Fibroblast of skin of left quadriceps (primary cell): Measurements from ENCODE around the gene GSTA4.
"Not testable (repeated sequence)": the region's sequence is repeated elsewhere in the genome, so short reads cannot be mapped to it uniquely, and the experiment has no call there.

ENCODE experiments used
- DNase-seq, 2 experiments: peaks; one replicate each; pipeline ENCODE4 v3.0.0-alpha.2; 2013; ENCODE audit warnings: low read depth in 2 of 2

Gene GSTA4

DNA sequence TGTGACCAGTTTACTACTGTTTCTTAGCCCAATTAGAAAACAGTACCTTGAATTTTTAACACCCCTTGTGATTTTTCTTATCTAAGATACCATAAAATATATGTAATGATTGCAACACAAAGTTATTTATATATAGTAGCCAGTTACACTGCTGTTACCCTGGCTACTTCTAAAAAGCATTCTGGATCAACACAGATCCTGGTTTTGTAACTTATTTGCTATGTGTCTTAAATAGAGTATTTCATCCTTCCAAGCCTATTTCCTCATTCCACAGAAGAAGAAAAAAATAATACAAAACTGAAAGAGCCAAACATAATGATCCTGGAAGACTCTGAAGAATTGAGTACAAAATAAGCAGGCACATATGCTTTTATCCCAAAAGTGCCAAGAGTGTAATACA, 19.0 kb upstream of the GSTA4 start:
- peak in 1 of 2 experiments; percentile 5 for DNase-seq

DNA sequence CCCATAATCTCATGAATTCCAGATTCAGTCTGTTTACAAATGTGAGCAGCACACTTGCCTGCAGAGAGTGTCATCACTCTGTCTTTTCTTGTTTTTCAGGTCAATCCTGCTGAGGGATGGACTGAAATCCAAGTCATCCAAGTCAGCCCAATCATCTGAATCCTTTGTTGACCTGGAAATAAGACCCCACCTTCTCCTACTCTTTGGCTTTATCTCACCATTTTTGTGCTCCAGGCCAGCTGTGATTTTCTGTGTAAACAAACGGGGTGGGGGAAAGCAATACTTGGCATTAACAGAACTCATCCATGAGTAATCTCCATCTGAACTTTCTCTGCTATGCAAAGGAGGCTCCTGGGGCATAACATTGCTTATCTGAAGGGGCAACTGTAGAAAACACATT, 16.9 kb upstream of the GSTA4 start:
- no peak for DNase-seq

DNA sequence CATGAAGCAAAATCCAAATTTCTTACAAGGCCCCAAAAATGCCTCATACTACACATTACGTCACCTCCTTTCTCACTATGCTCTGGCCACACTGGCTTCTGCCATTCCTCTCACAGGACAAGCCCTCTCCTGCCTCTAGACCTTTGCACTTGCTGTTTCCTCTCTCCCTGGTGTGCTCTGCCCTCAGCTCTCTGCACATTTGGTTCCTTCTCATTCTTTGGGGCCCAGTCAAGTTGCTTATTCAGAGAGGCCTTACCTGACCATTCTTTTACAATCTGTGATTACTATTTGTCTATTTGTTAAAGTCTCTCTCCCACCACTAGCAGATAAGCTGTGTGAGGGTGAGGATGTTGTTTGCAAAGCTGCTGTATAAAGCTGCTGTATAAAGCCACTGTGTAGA, 15.4 kb upstream of the GSTA4 start:
- no peak for DNase-seq

DNA sequence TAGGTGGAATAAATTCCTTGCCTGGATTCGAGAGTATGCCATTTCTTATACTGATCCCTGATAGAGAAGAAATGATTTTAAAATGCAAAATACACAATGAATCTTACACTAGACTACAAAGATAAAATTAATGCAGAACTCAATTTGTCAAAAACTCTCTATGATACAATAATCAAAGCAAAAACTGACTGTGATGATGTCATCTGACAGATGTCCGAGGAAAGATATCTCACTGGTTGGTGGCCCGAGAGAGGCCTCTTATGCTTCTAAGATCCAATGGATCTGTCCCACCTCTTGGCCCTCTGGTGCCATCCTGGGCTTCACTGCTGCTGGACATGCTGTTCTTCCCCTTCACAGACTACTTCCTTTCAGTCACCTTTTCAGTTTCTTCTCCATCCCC, 14.4 kb upstream of the GSTA4 start:
- DNase-seq = no peak

DNA sequence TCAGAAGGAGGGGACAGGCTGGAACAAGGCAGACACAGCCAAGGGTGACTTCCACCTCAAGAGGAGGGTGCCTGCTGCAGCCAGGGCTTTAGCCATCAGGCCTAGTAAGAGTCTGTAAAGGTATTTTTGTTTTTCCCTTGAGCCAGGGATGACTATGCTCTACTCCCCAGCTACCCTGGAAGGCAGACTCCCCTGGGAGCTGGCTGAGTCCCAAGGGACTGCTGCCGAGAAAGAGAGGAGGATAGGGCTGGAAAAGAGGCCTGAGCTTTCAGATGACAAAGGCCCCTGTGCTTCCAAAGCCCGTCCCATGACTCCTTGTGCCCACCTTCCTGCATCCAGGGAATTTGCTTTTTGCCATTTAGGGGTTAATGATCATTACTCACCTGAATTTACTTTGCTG, 14.0 kb upstream of the GSTA4 start:
- no peak for DNase-seq

DNA sequence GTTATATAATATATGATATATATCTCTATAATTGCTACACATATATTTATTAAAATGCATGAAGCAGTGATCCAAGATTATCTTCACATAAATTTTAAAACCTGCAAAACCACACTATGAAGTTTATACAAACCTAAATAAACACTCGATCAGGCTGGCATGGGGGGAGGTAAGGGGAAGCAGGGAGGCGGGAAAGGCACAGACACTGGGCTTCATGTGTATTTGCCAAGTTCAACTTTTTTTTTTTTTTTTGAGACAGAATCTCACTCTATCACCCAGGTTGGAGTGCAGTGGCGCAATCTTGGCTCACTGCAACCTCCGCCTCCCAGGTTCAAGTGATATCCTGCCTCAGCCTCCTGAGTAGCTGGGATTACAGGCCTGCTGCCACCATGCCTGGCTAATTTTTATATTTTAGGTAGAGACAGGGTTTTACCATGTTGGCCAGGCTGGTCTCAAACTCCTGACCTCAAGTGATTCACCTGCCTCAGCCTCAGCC, 13.2 kb upstream of the GSTA4 start:
- not testable (repeated sequence) for DNase-seq

DNA sequence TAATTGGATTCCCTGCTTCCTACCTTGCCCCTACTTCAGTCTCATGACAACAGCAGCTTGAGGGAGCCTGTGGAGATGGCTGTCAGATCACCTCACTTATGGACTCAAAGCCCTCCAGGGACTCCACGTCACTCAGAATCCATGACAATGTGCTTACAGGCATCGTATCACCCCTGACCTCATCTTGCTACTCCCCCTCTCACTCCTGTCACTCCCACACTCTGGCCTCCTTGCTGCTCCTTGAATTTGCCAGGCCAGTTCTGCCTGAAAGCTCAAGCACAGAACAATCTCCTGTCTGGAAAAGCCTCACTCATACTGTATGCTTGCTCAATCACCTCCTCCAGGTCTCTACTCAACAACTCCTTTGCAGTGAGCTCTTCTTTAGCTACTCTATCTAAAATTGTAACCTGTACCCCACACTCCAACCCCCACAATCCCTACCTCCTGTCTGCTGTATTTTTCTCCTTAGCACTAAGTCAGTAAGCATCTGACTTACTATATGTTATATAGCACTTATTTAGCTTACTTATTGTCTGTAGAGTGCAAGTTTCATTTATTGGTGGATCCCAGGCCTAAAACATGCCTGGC, 10.7 kb upstream of the GSTA4 start:
- no peak for DNase-seq

DNA sequence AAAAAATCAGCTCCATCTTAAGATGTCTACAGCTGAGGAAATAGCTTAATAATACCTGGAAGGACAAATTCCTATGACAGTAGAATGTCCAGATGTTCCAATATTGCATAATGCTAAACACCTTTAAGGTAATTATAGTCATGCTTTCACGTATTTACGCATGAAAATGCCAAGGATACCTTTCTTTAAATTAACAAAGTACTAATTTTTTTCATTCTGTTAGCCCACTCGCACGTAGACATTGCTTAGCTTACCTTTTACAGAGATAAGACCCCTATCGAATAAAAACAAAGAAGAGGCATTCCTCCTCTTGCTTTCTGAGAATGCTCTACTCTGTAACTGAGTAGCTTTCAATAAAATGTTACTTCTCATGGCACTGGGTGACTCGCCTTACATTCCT, 4.4 kb upstream of the GSTA4 start:
- DNase-seq = no peak

DNA sequence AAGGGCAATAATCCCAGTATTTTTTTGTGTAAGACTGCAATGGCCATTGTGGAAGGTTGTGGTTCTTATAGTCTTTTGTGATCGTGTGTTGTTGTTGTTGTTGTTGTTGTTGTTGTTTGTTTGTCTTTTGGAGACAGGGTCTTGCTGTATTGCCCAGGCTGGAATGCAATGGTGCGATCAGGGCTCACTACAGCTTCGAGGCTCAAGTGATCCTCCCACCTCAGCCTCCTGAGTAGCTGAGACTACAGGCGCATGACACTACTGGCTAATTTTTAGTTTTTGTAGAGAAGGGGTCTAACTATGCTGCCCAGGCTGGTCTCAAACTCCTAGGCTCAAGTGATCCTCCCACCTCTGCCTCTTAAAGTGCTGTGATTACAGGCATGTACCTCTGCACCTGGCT, 3.5 kb upstream of the GSTA4 start:
- no peak for DNase-seq

DNA sequence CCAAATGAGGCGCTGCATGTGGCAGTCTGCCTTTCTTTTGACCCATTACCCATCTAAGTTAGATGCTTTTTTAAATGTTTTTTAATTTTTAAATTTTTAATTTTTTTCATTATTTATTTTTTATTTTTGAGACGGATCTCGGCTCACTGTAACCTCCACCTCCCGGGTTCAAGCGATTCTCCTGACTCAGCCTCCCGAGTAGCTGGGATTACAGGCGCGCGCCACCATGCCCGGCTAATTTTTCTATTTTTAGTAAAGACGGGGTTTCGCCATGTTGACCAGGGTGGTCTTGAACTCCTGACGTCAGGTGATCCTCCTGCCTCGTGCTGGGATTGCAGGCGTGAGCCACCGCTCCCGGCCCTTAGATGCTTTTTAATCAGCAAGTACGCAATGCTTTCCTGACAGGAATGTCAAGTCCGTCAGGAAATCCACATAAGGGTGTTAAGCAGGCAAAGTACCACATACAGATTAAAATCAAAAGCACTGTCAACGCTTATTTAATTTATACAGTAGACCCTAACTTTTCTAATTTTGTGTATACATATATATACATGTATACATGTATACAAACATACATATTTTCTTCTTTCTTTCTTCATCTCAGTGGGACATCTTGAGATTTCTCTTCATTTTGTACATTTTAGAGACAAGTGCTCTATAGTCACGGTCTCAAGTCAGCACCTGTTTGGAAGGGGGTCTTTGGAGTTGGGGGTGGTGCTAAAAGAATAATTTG, 995 bp upstream of the GSTA4 start:
- peak; percentile 68 to 72 for DNase-seq

DNA sequence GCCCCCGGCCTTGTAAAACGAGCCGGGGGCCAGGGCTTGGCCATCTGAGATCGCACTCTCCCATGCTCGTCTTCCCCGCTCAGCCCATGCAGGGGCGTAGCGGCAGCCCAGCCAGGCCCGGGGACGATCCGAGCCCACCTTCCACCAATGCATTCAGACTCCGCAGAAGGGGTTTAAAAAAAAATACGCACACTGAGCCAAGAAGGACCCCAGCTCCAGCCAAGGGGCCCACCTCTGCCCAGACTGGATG, 320 bp downstream of the GSTA4 start:
- DNase-seq = no peak

DNA sequence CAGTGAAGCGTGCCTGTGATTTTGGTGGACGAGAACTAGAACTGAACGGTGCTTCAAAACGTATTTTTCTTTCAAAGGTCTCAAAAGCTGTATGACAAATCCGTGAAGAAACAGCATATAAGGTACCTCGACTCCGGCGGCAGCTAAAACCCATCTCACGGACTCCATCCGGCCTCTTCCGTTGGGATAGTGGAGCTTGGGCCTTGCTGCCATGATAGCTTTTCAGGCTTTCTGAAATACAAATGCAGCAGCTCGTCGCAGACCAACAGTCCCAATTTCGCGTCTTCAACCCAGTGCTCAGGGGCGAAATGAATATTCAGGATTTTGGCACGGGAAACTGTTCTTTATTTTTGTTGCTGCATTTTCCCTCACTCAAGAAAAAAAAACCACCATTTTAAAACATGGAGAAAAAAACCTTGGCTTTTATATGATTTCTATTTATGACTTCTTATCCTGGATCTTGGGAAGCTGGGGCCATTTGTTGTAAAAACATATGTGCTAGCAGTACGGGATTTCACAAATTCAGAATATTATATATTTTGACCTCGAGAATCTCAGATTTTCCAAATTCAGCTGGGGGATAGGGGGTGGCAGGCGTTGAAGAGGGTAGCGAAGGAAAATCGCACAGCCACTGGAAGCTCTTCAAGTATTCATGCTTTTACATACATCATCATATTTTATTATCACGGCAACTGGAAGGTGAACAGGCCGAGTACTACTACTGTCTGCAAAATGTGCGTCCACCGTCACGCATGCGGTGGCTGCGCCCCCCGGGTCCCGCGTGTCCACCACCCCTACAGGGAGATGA, 849 bp downstream of the GSTA4 start:
- peak in 1 of 2 experiments; percentile 13 for DNase-seq

DNA sequence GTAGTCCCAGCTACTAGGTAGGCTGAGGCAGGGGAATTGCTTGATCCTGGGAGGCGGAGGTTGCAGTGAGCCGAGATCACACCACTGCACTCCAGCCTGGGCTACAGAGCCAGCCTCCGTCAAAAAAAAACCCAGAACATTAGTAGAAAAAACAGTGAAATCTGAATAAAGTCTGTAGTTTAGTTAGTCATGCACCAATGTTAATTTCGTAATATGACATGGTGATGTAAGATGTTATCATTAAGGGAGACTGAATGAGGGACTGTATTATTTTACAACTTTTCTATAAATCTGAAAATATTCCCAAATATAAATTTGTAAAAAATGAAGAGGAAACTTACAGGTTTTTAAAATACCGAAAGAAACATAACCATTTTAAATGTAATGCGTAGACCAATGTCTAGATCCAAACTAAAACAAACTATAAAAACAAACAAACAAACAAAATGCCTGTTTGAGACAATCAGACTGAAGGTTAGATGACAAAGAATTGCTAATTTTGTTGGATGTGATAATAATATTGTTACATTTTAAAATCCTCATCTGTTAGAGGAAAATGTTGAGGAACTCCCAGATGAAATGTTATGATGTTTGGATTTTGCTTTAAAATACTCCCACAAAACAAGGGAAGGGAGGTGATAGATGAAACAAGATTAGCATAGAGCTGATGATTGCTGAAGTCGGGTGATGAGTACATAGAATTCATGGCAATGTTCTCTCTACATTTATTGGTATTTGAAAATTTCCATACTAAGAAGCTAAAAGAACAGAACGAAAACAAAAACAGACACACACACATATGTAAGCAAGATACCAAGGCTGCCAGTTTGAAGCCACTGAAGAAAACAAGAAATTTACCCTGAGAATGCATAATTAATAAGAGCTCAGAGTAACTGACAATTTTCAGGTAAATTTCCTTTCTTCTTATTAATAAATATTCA, 1.8 kb downstream of the GSTA4 start:
- DNase-seq = peak in 1 of 2 experiments; percentile 23

DNA sequence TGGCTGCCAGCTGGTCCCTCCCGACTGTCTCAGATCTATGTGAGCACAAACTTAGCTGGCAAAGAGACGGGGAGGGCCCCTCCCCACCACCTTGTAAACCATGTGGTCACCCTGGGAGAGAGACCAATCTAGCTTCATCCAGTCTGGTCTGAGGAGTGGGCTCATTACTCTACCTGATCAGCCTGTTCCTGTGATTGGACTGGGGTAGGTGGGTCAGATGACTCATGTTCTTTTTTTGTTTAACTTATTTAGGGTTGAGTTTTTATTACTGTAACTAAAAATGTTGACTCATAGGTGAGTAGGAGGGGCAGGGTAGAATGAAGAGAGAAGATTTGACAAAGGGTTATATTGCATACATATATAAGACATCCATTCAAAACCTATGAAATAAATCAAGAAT, 4.7 kb downstream of the GSTA4 start:
- no peak for DNase-seq

DNA sequence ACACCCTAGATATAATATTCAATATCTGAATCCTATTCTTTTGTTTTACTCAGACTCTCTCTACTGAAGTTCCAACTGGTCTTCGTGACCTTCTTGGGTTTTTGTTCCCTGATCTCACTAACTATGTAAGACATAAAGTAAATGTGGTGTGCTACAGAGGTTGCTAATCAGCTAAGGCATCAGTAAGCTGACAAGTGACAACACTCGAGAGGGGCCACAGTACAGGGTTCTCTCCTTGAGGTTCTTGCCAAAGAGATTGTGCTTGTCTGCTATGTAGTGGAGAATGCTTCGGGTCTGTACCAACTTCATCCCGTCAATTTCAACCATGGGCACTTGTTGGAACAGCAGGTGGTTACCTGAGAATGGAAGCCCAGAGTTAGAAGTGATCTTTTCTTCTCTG, 9.9 kb downstream of the GSTA4 start:
- DNase-seq = no peak

DNA sequence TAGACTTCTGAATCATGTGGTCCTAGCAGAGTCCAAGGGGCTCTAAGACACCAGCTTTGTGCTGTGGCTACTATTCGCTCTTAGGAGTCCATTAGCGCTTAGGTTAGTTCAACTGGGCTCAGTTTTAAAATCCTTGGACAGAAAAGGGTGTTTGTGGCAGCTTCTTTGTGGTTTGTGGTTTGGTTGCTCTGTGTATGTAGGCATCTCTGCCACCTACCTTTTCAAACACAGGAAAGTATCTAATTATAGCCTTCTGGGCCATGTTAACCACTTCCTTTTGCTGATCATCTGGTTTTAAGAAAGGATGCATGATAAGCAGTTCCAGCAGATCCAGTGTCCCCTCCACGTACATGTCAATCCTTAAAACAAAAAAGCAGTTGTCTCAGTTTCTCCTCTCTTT, 10.8 kb downstream of the GSTA4 start:
- DNase-seq = no peak

DNA sequence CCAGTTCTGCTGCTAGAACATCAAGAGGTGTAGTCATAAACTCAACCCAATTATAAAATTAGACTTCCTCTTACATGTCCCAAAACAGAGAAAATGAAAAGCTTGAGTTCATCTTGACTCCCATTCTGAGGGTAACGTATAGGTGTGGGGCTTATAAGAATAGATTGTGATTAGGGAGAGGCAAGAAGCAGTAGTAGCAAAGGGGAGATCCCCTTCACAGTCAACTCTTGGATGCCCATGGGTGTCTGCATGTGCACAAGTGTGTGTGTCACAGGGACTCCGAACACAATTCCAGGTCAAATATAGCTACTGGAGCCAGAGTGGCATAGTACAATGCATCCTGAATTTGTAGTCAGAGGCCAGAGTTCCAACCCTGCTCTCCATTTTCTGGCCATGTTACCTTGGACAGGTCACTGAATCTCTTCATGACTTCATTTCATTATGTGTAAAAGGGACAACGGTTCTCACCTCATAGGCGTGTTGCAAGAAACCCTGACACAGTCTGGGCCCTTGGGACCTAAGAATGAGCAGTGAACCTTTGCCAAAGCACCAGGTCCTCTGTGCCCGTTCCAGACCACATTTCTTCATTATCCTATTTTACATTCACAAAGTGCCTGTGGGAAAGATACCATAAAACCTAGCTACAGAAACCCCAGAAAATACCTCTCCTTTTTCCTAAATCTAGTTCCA, 11.8 kb downstream of the GSTA4 start:
- no peak for DNase-seq

DNA sequence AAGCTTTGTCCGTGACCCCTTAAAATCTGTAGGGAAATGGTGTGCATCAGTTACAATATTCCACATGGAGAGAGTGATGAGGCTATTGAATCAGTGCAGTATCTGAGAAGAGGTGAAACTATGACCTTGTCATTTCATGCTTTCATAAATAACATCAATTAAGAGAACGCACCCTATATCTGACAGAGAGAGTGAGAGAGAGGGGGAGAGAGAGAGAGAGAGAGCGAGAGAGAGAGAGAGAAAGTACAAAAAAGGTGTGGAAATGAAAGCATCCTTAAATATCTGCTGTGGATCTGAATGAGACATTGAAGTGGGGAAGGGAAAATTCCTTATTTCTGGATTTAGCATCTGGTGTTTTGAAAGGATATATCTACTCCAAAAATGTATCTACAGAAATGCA, 12.4 kb downstream of the GSTA4 start:
- no peak for DNase-seq

DNA sequence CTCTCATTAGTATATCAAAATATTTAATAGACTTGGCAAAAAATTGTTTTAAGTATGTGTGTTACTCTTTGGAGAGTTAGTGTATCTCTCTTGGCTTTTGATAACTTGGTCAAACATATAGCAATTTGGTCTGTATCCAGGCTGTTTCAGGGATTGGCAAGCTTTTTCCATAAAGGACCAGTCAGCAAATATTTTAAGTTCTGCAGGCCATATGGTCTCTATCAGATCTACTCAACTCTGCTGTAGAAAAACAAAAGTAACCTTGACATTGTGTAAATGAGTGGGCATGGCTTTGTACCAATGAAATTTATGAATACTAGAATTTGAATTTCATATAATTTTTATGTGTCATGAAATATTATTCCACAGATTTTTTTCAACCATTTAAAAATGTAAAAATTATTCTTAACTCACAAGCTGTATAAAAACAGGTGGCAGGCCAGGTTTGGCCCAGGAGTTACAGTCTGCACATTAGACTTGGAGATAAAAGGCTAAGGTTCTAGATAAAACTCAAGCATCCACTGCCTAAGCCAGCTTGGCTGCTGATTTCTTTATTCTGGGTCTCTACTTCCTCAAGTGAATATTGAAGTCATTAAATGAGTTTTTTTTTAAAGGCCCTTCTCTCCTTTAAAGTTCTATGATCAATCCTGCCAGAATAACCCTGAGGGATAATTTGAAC, 13.7 kb downstream of the GSTA4 start:
- no peak for DNase-seq

DNA sequence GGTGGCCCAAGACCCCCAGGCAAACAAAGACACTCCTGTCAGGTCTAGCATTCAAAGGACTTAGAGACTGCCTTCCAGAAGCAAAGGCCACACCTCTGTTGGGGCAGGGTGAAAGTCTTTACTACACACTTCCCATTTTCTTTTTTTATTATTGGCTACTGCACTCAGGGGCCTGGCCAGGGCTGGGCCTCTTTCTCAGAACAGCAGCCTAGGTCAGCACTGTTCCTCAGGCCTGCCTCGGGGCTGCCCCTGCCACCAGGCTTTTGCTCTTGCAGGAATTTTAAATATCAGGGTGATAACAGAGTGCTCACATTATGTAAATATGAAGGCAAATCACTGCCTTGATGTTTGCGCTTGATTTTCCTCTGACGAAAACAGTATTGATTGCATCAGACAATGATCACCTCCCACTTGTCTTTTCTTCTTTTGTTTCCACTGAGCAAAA, 18.5 kb downstream of the GSTA4 start:
- no peak for DNase-seq

DNA sequence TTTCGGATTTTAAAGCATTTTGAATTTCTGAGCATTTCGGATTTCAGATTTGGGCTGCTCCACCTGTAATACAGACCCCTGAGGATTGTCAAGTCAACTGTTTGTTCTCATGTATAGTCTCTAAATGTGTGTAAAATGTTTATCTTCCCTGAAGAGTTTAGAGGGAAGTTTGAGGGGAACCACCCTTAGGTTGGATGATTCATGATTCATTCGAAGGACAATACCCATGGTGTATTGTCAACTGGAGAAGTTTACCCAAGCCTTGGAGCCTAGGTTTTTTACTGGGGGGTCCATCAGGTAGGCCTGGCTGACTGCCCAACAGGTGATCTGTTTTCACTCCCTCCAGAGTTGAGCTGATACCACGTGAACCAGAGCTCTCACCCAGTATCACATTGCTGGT, 18.9 kb downstream of the GSTA4 start:
- no peak for DNase-seq
